ENCODE results near the gene NOL11. TPM values are rescaled to one million over a fixed set of nuclear protein-coding genes. Genes with fewer than 3 reads are reported as not detected.

NOL11 gene
- total RNA-seq, 2 donors from 2014 or later: 48.3 to 60.7 TPM

DNA sequence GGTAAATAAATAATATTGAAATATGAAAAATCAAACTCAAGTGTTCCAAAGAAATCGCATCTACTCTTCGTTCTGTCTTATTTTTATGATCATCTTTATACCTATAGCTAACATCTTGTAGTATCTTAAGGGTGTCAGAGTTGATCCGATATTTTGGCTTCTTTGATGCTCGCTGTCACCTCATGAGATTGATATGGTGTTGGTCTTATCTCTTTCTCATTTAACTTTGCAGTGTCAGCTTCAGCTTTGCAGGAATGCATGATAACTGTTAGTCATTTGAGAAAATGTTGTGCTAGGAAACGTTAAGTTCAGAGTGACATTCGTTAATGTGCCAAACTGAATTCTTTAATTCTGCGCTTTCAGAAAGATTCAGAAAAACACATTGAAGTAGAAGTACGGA lies 19.4 kb downstream of the NOL11 start:
- Histone ChIP-seq H3K27me3 (ENCODE audit: control insufficient read depth, insufficient read depth, low read length, poor library complexity, severe bottlenecking) (no peaks in the 10 kb centered on the region), H3K9me3 (ENCODE audit: control insufficient read depth, low read length) (no peaks in the 10 kb centered on the region), H3K27ac (ENCODE audit: low read depth, low read length) (no peak overlapping the region), H3K9ac (ENCODE audit: extremely low read depth, low read length, poor library complexity, severe bottlenecking) (no peak overlapping the region), H3K36me3 (ENCODE audit: control insufficient read depth, insufficient read depth, low read length) (peaks cover 81% of the 10 kb centered on the region), H3K4me1 (ENCODE audit: control insufficient read depth, insufficient read depth, low read length) (no peaks in the 10 kb centered on the region), H3K4me3 (ENCODE audit: low read length) (no peak overlapping the region)
- Mint-ChIP-seq H3K4me3 (no peak overlapping the region), H3K36me3 (ENCODE audit: low read depth) (peaks cover 73% of the 10 kb centered on the region), H3K27me3 (ENCODE audit: insufficient read depth) (no peaks in the 10 kb centered on the region), H3K27ac (no peak overlapping the region), H3K9me3 (no peaks in the 10 kb centered on the region), H3K4me1 (peaks cover 6% of the 10 kb centered on the region)
- TF ChIP-seq, protein P1, sequence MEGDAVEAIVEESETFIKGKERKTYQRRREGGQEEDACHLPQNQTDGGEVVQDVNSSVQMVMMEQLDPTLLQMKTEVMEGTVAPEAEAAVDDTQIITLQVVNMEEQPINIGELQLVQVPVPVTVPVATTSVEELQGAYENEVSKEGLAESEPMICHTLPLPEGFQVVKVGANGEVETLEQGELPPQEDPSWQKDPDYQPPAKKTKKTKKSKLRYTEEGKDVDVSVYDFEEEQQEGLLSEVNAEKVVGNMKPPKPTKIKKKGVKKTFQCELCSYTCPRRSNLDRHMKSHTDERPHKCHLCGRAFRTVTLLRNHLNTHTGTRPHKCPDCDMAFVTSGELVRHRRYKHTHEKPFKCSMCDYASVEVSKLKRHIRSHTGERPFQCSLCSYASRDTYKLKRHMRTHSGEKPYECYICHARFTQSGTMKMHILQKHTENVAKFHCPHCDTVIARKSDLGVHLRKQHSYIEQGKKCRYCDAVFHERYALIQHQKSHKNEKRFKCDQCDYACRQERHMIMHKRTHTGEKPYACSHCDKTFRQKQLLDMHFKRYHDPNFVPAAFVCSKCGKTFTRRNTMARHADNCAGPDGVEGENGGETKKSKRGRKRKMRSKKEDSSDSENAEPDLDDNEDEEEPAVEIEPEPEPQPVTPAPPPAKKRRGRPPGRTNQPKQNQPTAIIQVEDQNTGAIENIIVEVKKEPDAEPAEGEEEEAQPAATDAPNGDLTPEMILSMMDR (conservative IDR thresholded peaks at IDR 0.05): no peak
- DNase-seq: no peak
- WGBS, 2 experiments (ENCODE audit: insufficient coverage in 1 of 2, insufficient read length in 1 of 2): 96% methylated on average over 5 to 8 of the region's 8 CpGs

DNA sequence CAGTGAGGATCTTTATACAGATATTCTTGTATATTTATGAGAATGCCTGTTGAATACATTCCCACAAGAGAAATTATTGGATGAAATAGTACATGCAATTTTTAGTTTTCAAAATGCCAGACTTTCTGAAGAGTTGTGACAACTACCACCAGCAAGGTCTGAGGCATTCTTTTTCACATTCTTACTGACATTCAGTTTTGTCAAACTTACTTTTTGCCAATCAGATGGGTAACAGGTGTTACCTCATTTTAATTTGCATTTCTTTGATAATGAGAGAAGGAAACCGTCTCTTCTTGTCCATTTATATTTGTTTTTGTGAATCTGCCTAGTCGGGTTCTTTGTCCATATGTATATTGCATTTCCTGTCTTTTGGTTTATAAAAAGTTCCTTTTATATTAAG lies 24.3 kb downstream of the NOL11 start:
- Histone ChIP-seq H3K27me3 (ENCODE audit: control insufficient read depth, insufficient read depth, low read length, poor library complexity, severe bottlenecking) (no peaks in the 10 kb centered on the region), H3K27ac (ENCODE audit: low read depth, low read length) (no peak overlapping the region), H3K4me3 (ENCODE audit: low read length) (no peak overlapping the region), H3K9ac (ENCODE audit: extremely low read depth, low read length, poor library complexity, severe bottlenecking) (no peak overlapping the region), H3K9me3 (ENCODE audit: control insufficient read depth, low read length) (no peaks in the 10 kb centered on the region), H3K36me3 (ENCODE audit: control insufficient read depth, insufficient read depth, low read length) (peaks cover 78% of the 10 kb centered on the region), H3K4me1 (ENCODE audit: control insufficient read depth, insufficient read depth, low read length) (no peaks in the 10 kb centered on the region)
- Mint-ChIP-seq H3K4me1 (no peaks in the 10 kb centered on the region), H3K27me3 (ENCODE audit: insufficient read depth) (no peaks in the 10 kb centered on the region), H3K36me3 (ENCODE audit: low read depth) (peaks cover 71% of the 10 kb centered on the region), H3K27ac (no peak overlapping the region), H3K4me3 (no peak overlapping the region), H3K9me3 (no peaks in the 10 kb centered on the region)
- no peak for DNase-seq
- 100% methylated on average over 2 of the region's 2 CpGs; no CpG with 5 or more reads in 1 of the 2 experiments for WGBS, 2 experiments (ENCODE audit: insufficient coverage in 1 of 2, insufficient read length in 1 of 2)
- TF ChIP-seq, protein P1 (conservative IDR thresholded peaks at IDR 0.05): no peak

DNA sequence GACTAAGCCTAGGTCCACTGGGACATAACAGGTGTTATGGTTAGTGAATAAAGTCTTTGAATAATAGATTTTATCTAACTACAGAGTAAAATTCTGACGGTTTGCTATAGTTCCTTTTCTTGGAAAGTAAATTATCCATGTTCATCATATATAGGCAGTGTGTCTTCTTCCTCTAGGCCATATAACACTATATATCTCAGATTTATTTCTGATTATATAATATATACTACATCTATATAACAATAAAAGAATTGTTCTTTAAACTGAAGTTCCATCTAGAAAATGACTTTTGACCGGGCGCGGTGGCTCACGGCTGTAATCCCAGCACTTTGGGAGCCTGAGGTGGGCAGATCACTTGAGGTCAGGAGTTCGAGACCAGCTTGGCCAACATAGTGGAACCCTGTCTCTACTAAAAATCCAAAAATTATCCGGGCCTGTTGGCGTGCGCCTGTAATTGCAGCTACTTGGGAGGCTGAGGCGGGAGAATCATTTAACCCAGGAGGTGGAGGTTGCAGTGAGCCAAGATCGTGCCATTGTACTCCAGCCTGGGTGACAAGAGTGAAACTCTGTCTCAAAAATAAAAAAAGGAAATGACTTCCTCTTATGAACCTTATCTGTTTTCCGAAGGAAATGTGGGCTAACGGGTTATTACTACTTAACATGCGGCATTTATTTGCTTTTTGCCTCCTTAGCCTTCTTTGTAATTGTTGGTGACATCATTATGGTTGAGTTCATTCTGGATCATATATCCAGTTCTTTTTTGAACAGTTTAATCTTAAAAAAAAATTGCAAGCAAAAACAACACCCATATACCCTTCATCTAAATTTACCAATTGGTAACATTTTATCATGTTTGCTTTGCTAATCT lies 29.2 kb downstream of the NOL11 start:
- peaks cover 31% of the 10 kb centered on the region for H3K9me3 ChIP-seq (ENCODE audit: control insufficient read depth, low read length)
- Mint-ChIP-seq H3K4me3 (no peak overlapping the region), H3K36me3 (ENCODE audit: low read depth) (peaks cover 64% of the 10 kb centered on the region), H3K27me3 (ENCODE audit: insufficient read depth) (no peaks in the 10 kb centered on the region), H3K27ac (no peak overlapping the region), H3K4me1 (no peaks in the 10 kb centered on the region), H3K9me3 (no peaks in the 10 kb centered on the region)
- no peak for DNase-seq
- TF ChIP-seq, protein P1 (conservative IDR thresholded peaks at IDR 0.05): no peak
- no peak overlapping the region for H3K9ac ChIP-seq (ENCODE audit: extremely low read depth, low read length, poor library complexity, severe bottlenecking)
- H3K4me1 ChIP-seq (ENCODE audit: control insufficient read depth, insufficient read depth, low read length): no peaks in the 10 kb centered on the region
- H3K36me3 ChIP-seq (ENCODE audit: control insufficient read depth, insufficient read depth, low read length): peaks cover 83% of the 10 kb centered on the region
- no peaks in the 10 kb centered on the region for H3K27me3 ChIP-seq (ENCODE audit: control insufficient read depth, insufficient read depth, low read length, poor library complexity, severe bottlenecking)
- 91 to 95% methylated on average over 13 of the region's 14 CpGs for WGBS, 2 experiments (ENCODE audit: insufficient coverage in 1 of 2, insufficient read length in 1 of 2)
- H3K4me3 ChIP-seq (ENCODE audit: low read length): no peak overlapping the region
- H3K27ac ChIP-seq (ENCODE audit: low read depth, low read length): no peak overlapping the region

Measured in endodermal cell (in vitro differentiated cells).